GM23248 (cell line): ENCODE data around the gene TSN.

Source experiments
- EZH2 ChIP-seq: fragments of 200-600 bp; sonication (generic); IDR thresholded peaks from 2 replicates; pipeline ENCODE4 v1.6.1; 2018; ENCODE audit warnings: antibody characterized with exemption, mild to moderate bottlenecking; ENCODE audit not compliant: insufficient read depth, poor library complexity, severe bottlenecking
- EZH2phosphoT487 ChIP-seq: fragments of 200-600 bp; sonication (generic); IDR thresholded peaks from 2 replicates; pipeline ENCODE4 v1.6.1; 2018; ENCODE audit warnings: antibody characterized with exemption, moderate library complexity, mild to moderate bottlenecking, low read depth; ENCODE audit not compliant: insufficient read depth

DNA sequence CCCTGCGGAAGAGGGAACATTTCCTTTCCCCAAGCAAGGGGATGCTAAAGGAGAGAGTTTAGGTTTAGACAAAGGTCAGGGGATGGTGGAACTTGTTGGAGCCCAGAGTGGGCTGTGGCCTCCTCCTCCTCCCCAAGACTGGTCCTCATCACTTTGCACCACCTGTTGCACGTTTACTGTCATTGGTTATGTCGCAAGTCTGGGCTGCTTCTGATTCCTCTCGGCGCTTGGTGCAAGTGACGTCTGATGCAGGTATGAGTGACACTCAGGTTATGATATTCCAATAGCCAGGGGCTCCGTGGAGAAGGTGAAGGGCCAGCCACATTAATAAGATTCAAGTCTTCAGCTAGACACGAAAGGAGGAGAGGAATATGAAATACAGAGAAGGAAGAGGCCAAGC lies 59.8 kb downstream of the TSN start:
- TF ChIP-seq EZH2 (no peak), EZH2phosphoT487 (no peak)
